Neural cell (in vitro differentiated cells): ENCODE results near the gene TP53AIP1. TPM values are rescaled to one million over a fixed set of nuclear protein-coding genes. Genes with fewer than 3 reads are reported as not detected.

Experiments
- H2AFZ ChIP-seq: fragments of 200-600, 300-800 bp; sonication (generic), shearing (Covaris generic); 2 replicates; pipeline ENCODE4 v1.6.0; 2014; ENCODE audit warnings: low read depth, mild to moderate bottlenecking, antibody characterized with exemption, low read length, moderate library complexity
- H3F3A ChIP-seq: fragments of 200-600 bp; shearing (Covaris generic); 2 replicates; pipeline ENCODE4 v1.6.1; 2016; ENCODE audit warnings: mild to moderate bottlenecking, moderate library complexity, mixed read lengths, antibody characterized with exemption, low read length; ENCODE audit not compliant: insufficient read depth, poor library complexity, severe bottlenecking
- H3K27ac ChIP-seq: fragments of 200-600, 300-800 bp; sonication (generic), shearing (Covaris generic); 2 replicates; pipeline ENCODE4 v1.5.1; 2014; ENCODE audit warnings: mild to moderate bottlenecking, low read length, moderate library complexity
- H3K27me3 ChIP-seq: fragments of 300-800, 200-600 bp; sonication (generic), shearing (Covaris generic); 2 replicates; pipeline ENCODE4 v1.6.0; 2014; ENCODE audit warnings: mild to moderate bottlenecking, low read depth, low read length, moderate library complexity; ENCODE audit not compliant: insufficient read depth
- H3K36me3 ChIP-seq: fragments of 300-800, 200-600 bp; sonication (generic), shearing (Covaris generic); 2 replicates; pipeline ENCODE4 v1.5.1; 2014; ENCODE audit warnings: mild to moderate bottlenecking, antibody characterized with exemption, low read length, moderate library complexity; ENCODE audit not compliant: insufficient read depth
- H3K4me2 ChIP-seq: fragments of 300-800, 200-600 bp; sonication (generic), shearing (Covaris generic); 2 replicates; pipeline ENCODE4 v1.6.0; 2014; ENCODE audit warnings: mild to moderate bottlenecking, low read length
- H3K4me3 ChIP-seq: fragments of 300-800, 200-600 bp; sonication (generic), shearing (Covaris generic); 2 replicates; pipeline ENCODE4 v1.5.1; 2014; ENCODE audit warnings: mild to moderate bottlenecking, low read length, moderate library complexity
- H3K79me2 ChIP-seq: fragments of 200-600 bp; shearing (Covaris generic); replicated peaks from 2 replicates; pipeline ENCODE4 v1.6.0; 2014; ENCODE audit warnings: mild to moderate bottlenecking, low read length, moderate library complexity; ENCODE audit not compliant: insufficient read depth
- H3K9ac ChIP-seq: fragments of 300-800, 200-600 bp; sonication (generic), shearing (Covaris generic); 2 replicates; pipeline ENCODE4 v1.6.1; 2016; ENCODE audit warnings: mild to moderate bottlenecking, low read length, mixed read lengths
- H3K9me2 ChIP-seq: fragments of 200-600 bp; shearing (Covaris generic); 2 replicates; pipeline ENCODE4 v1.6.1; 2016; ENCODE audit warnings: mild to moderate bottlenecking, low read length, mixed read lengths; ENCODE audit not compliant: insufficient read depth
- H3K9me3 ChIP-seq: fragments of 200-600, 300-800 bp; sonication (generic), shearing (Covaris generic); 2 replicates; pipeline ENCODE4 v1.6.1; 2016; ENCODE audit warnings: mild to moderate bottlenecking, mixed run types, low read length, moderate library complexity, mixed read lengths
- H4K20me1 ChIP-seq: fragments of 200-600 bp; shearing (Covaris generic); 2 replicates; pipeline ENCODE4 v1.6.1; 2016; ENCODE audit warnings: mild to moderate bottlenecking, mixed run types; ENCODE audit not compliant: insufficient read depth
- EP300 ChIP-seq: fragments of 450-650 bp; conservative IDR thresholded peaks from 2 replicates; pipeline ENCODE4 v1.6.1; 2014; ENCODE audit warnings: antibody characterized with exemption, mild to moderate bottlenecking, moderate library complexity; ENCODE audit not compliant: poor library complexity, severe bottlenecking
- EZH2 ChIP-seq: fragments of 200-600, 300-800 bp; shearing (Covaris generic), sonication (generic); IDR thresholded peaks from 2 replicates; pipeline ENCODE4 v1.6.1; 2014; ENCODE audit warnings: antibody characterized with exemption, low read length, borderline replicate concordance, mild to moderate bottlenecking; ENCODE audit not compliant: insufficient read depth, poor library complexity, severe bottlenecking
- MXI1 ChIP-seq: fragments of 450-650 bp; conservative IDR thresholded peaks from 2 replicates; pipeline ENCODE4 v1.6.1; 2014; ENCODE audit warnings: antibody characterized with exemption, mild to moderate bottlenecking; ENCODE audit not compliant: poor library complexity, severe bottlenecking
- POLR2AphosphoS5 ChIP-seq: IDR thresholded peaks from 2 replicates; pipeline ENCODE4 v1.6.1; 2012
- RAD21 ChIP-seq: fragments of 450-650 bp; conservative IDR thresholded peaks from 2 replicates; pipeline ENCODE4 v1.6.1; 2014; ENCODE audit warnings: antibody characterized with exemption, mild to moderate bottlenecking, moderate library complexity
- SMC3 ChIP-seq: fragments of 450-650 bp; conservative IDR thresholded peaks from 2 replicates; pipeline ENCODE4 v1.6.1; 2014; ENCODE audit warnings: antibody characterized with exemption, mild to moderate bottlenecking, moderate library complexity; ENCODE audit not compliant: poor library complexity
- TAF1 ChIP-seq: IDR thresholded peaks from 2 replicates; pipeline ENCODE4 v1.6.1; 2012; ENCODE audit warnings: low read depth
- polyA plus RNA-seq: library from polyadenylated mRNA; depleted of rRNA; stranded (reverse); fragments of >200 nt; gene quantifications from 2 replicates; pipeline ENCODE4 v1.2.3, GENCODE V29; 2014
- TF ChIP-seq, protein P1 (sequence below): IDR thresholded peaks from 2 replicates; pipeline ENCODE4 v1.6.1; 2012; ENCODE audit warnings: borderline replicate concordance
- TF ChIP-seq, protein P2 (sequence below): fragments of 450-650 bp; IDR thresholded peaks from 2 replicates; pipeline ENCODE4 v1.5.1; 2014; ENCODE audit warnings: antibody characterized with exemption, mild to moderate bottlenecking, moderate library complexity; ENCODE audit not compliant: poor library complexity, severe bottlenecking

Gene TP53AIP1
- polyA plus RNA-seq, 1 donor from 2014 or later = 0.68 TPM

DNA sequence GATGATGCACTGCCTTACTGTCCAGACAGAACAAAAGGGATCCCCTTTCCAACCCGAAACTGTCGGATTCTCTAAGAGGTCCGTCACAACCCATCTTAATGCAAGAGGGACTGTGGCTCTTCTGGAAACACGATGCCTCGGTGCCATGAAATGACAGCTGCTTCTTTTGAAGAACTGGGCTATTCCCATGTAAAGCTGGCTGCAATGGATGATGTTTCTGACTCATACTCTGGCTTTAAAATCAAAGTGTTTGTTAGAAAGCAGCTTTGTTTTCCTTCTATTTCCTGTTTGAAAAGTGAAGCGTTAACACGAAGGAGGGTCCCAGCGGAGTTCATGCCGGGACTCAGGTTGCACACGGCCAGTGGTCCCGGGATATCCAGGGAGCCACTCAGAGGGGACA, 3.1 kb downstream of the TP53AIP1 start:
- no peak overlapping the region for H3K27ac ChIP-seq
- H3K9ac ChIP-seq = no peak overlapping the region
- no peaks in the 10 kb centered on the region for H3K9me3 ChIP-seq
- no peaks in the 10 kb centered on the region for H3K79me2 ChIP-seq
- H3K4me3 ChIP-seq = no peak overlapping the region
- TF ChIP-seq EP300 = no peak
- TF ChIP-seq POLR2AphosphoS5 = no peak
- TF ChIP-seq TAF1 = no peak
- no peak for TF ChIP-seq EZH2
- TF ChIP-seq SMC3 = no peak
- TF ChIP-seq MXI1 = no peak
- TF ChIP-seq RAD21 = no peak
- TF ChIP-seq, protein P1, sequence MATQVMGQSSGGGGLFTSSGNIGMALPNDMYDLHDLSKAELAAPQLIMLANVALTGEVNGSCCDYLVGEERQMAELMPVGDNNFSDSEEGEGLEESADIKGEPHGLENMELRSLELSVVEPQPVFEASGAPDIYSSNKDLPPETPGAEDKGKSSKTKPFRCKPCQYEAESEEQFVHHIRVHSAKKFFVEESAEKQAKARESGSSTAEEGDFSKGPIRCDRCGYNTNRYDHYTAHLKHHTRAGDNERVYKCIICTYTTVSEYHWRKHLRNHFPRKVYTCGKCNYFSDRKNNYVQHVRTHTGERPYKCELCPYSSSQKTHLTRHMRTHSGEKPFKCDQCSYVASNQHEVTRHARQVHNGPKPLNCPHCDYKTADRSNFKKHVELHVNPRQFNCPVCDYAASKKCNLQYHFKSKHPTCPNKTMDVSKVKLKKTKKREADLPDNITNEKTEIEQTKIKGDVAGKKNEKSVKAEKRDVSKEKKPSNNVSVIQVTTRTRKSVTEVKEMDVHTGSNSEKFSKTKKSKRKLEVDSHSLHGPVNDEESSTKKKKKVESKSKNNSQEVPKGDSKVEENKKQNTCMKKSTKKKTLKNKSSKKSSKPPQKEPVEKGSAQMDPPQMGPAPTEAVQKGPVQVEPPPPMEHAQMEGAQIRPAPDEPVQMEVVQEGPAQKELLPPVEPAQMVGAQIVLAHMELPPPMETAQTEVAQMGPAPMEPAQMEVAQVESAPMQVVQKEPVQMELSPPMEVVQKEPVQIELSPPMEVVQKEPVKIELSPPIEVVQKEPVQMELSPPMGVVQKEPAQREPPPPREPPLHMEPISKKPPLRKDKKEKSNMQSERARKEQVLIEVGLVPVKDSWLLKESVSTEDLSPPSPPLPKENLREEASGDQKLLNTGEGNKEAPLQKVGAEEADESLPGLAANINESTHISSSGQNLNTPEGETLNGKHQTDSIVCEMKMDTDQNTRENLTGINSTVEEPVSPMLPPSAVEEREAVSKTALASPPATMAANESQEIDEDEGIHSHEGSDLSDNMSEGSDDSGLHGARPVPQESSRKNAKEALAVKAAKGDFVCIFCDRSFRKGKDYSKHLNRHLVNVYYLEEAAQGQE = no peak
- TF ChIP-seq, protein P2, sequence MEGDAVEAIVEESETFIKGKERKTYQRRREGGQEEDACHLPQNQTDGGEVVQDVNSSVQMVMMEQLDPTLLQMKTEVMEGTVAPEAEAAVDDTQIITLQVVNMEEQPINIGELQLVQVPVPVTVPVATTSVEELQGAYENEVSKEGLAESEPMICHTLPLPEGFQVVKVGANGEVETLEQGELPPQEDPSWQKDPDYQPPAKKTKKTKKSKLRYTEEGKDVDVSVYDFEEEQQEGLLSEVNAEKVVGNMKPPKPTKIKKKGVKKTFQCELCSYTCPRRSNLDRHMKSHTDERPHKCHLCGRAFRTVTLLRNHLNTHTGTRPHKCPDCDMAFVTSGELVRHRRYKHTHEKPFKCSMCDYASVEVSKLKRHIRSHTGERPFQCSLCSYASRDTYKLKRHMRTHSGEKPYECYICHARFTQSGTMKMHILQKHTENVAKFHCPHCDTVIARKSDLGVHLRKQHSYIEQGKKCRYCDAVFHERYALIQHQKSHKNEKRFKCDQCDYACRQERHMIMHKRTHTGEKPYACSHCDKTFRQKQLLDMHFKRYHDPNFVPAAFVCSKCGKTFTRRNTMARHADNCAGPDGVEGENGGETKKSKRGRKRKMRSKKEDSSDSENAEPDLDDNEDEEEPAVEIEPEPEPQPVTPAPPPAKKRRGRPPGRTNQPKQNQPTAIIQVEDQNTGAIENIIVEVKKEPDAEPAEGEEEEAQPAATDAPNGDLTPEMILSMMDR = no peak
- H3K9me2 ChIP-seq = no peaks in the 10 kb centered on the region
- no peak overlapping the region for H2AFZ ChIP-seq
- no peaks in the 10 kb centered on the region for H3K36me3 ChIP-seq
- H3K4me2 ChIP-seq = no peak overlapping the region
- H3K27me3 ChIP-seq = no peaks in the 10 kb centered on the region
- no peaks in the 10 kb centered on the region for H3F3A ChIP-seq
- no peaks in the 10 kb centered on the region for H4K20me1 ChIP-seq

- Histone ChIP-seq H2AFZ (no peak overlapping the region), H3K36me3 (no peaks in the 10 kb centered on the region), H3K9me3 (no peaks in the 10 kb centered on the region), H3K4me2 (no peak overlapping the region), H3K27ac (no peak overlapping the region), H4K20me1 (no peaks in the 10 kb centered on the region), H3K9me2 (no peaks in the 10 kb centered on the region), H3K4me3 (no peak overlapping the region), H3K9ac (no peak overlapping the region), H3K79me2 (no peaks in the 10 kb centered on the region), H3K27me3 (no peaks in the 10 kb centered on the region), H3F3A (no peaks in the 10 kb centered on the region)
- TF ChIP-seq, protein P2 = no peak
- TF ChIP-seq SMC3 = no peak
- TF ChIP-seq POLR2AphosphoS5 = no peak
- no peak for TF ChIP-seq MXI1
- no peak for TF ChIP-seq EP300
- no peak for TF ChIP-seq EZH2
- no peak for TF ChIP-seq RAD21
- no peak for TF ChIP-seq TAF1
- TF ChIP-seq, protein P1 = no peak
Measured at GRCh38 chr11:128938156-128938885, 4.3 kb downstream of the TP53AIP1 start.
